SK-N-SH treated with all-trans-retinoic acid at 6 μM for 48 hours (cell line): ENCODE data around the gene S100A6.

ENCODE experiments used
- ATAC-seq: fragments of 200-7000 bp; cut with Tn5 transposase; 3 replicates; pipeline ENCODE4 v1.9.1; 2020; ENCODE audit warnings: mild to moderate bottlenecking, moderate library complexity
- ARNTL ChIP-seq: fragments of 450-650 bp; formaldehyde crosslinking; IDR thresholded peaks from 2 replicates; pipeline ENCODE4 v1.5.0; 2020; ENCODE audit warnings: low read depth, mild to moderate bottlenecking, moderate library complexity, borderline replicate concordance
- BACH2 ChIP-seq: fragments of 250-450 bp; sonication (Bioruptor Pico); IDR thresholded peaks from 2 replicates; pipeline ENCODE4 v1.9.0; 2021; ENCODE audit warnings: mild to moderate bottlenecking, borderline replicate concordance
- CSDC2 ChIP-seq: fragments of 250-450 bp; sonication (Bioruptor Pico); IDR thresholded peaks from 2 replicates; pipeline ENCODE4 v1.5.0; 2020; ENCODE audit warnings: mild to moderate bottlenecking, moderate library complexity
- ESRRG ChIP-seq: fragments of 250-450 bp; sonication (Bioruptor Pico); IDR thresholded peaks from 2 replicates; pipeline ENCODE4 v1.6.1; 2021; ENCODE audit warnings: mild to moderate bottlenecking
- GLIS3 ChIP-seq: fragments of 250-450 bp; sonication (Bioruptor Pico); IDR thresholded peaks from 2 replicates; pipeline ENCODE4 v1.5.0; 2020; ENCODE audit warnings: mild to moderate bottlenecking, moderate library complexity
- OSR1 ChIP-seq: fragments of 250-450 bp; sonication (Bioruptor Pico); IDR thresholded peaks from 2 replicates; pipeline ENCODE4 v1.8.0; 2022; ENCODE audit warnings: moderate library complexity, mild to moderate bottlenecking, inconsistent platforms
- PATZ1 ChIP-seq: fragments of 250-450 bp; sonication (Bioruptor Pico); IDR thresholded peaks from 2 replicates; pipeline ENCODE4 v1.8.0; 2020; ENCODE audit warnings: mild to moderate bottlenecking, moderate library complexity, borderline replicate concordance
- POU6F1 ChIP-seq: fragments of 250-450 bp; sonication (Bioruptor Pico); IDR thresholded peaks from 2 replicates; pipeline ENCODE4 v1.8.0; 2021; ENCODE audit warnings: low read depth, mild to moderate bottlenecking, moderate library complexity, borderline replicate concordance
- PPARA ChIP-seq: fragments of 250-450 bp; sonication (Bioruptor Pico); IDR thresholded peaks from 2 replicates; pipeline ENCODE4 v1.5.0; 2020; ENCODE audit warnings: mild to moderate bottlenecking, borderline replicate concordance
- RARB ChIP-seq: fragments of 250-450 bp; sonication (Bioruptor Pico); IDR thresholded peaks from 2 replicates; pipeline ENCODE4 v1.8.0; 2021; ENCODE audit warnings: mild to moderate bottlenecking, moderate library complexity
- SNAI2 ChIP-seq: fragments of 250-450 bp; sonication (Bioruptor Pico); IDR thresholded peaks from 2 replicates; pipeline ENCODE4 v1.5.0; 2020; ENCODE audit warnings: mild to moderate bottlenecking, moderate library complexity
- TCF4 ChIP-seq: fragments of 250-450 bp; sonication (Bioruptor Pico); IDR thresholded peaks from 2 replicates; pipeline ENCODE4 v1.8.0; 2021; ENCODE audit warnings: mild to moderate bottlenecking, moderate library complexity, borderline replicate concordance
- TOX ChIP-seq: fragments of 250-450 bp; sonication (Bioruptor Pico); IDR thresholded peaks from 2 replicates; pipeline ENCODE4 v1.8.0; 2021; ENCODE audit warnings: mild to moderate bottlenecking, moderate library complexity, borderline replicate concordance
- ZC3H10 ChIP-seq: fragments of 250-450 bp; sonication (Bioruptor Pico); IDR thresholded peaks from 2 replicates; pipeline ENCODE4 v1.5.1; 2021; ENCODE audit warnings: mild to moderate bottlenecking, moderate library complexity
- ZFP3 ChIP-seq: fragments of 250-450 bp; sonication (Bioruptor Pico); IDR thresholded peaks from 2 replicates; pipeline ENCODE4 v1.5.0; 2020; ENCODE audit warnings: mild to moderate bottlenecking, moderate library complexity
- ZFP30 ChIP-seq: fragments of 450-650 bp; formaldehyde crosslinking; IDR thresholded peaks from 2 replicates; pipeline ENCODE4 v1.5.0; 2022; ENCODE audit warnings: mild to moderate bottlenecking, moderate library complexity
- ZNF565 ChIP-seq: fragments of 450-650 bp; formaldehyde crosslinking; conservative IDR thresholded peaks from 2 replicates; pipeline ENCODE4 v1.5.0; 2020; ENCODE audit warnings: low read depth, mild to moderate bottlenecking, moderate library complexity
- ZNF70 ChIP-seq: fragments of 450-650 bp; formaldehyde crosslinking; IDR thresholded peaks from 2 replicates; pipeline ENCODE4 v1.5.0; 2020; ENCODE audit warnings: mild to moderate bottlenecking, moderate library complexity
- ZNF8 ChIP-seq: fragments of 450-650 bp; formaldehyde crosslinking; IDR thresholded peaks from 2 replicates; pipeline ENCODE4 v1.5.0; 2020; ENCODE audit warnings: mild to moderate bottlenecking, moderate library complexity
- TF ChIP-seq, protein P1 (sequence below): fragments of 250-450 bp; sonication (Bioruptor Pico); IDR thresholded peaks from 2 replicates; pipeline ENCODE4 v1.5.1; 2020; ENCODE audit warnings: low read depth, mild to moderate bottlenecking, moderate library complexity
- TF ChIP-seq, protein P2 (sequence below): fragments of 250-450 bp; sonication (Bioruptor Pico); IDR thresholded peaks from 2 replicates; pipeline ENCODE4 v1.5.0; 2020; ENCODE audit warnings: mild to moderate bottlenecking, moderate library complexity

S100A6 gene

GRCh38 chr1:153553096-153553495, 17.3 kb upstream of the S100A6 start:
- no peak for TF ChIP-seq ZFP30 (CRISPR knock-in tag)
- TF ChIP-seq BACH2 (CRISPR knock-in tag), result no peak
- TF ChIP-seq RARB (CRISPR knock-in tag), result no peak
- TF ChIP-seq POU6F1 (CRISPR knock-in tag), result no peak
- TF ChIP-seq ESRRG (CRISPR knock-in tag), result no peak
- TF ChIP-seq OSR1 (CRISPR knock-in tag), result no peak
- TF ChIP-seq ZNF8 (CRISPR knock-in tag), result no peak
- TF ChIP-seq PPARA (CRISPR knock-in tag), result no peak
- no peak for TF ChIP-seq ZNF565 (CRISPR knock-in tag)
- no peak for TF ChIP-seq ZNF70 (CRISPR knock-in tag)
- no peak for TF ChIP-seq SNAI2 (CRISPR knock-in tag)
- TF ChIP-seq GLIS3, result no peak
- TF ChIP-seq ZFP3, result no peak
- no peak for TF ChIP-seq ARNTL (CRISPR knock-in tag)
- no peak for TF ChIP-seq TOX (CRISPR knock-in tag)
- TF ChIP-seq, all 23 proteins: peak for 0
- ATAC-seq, result no peak

GRCh38 chr1:153552335-153552734, 16.5 kb upstream of the S100A6 start:
- ATAC-seq, result no peak

GRCh38 chr1:153550827-153551500, 15.2 kb upstream of the S100A6 start:
- no peak for TF ChIP-seq GLIS3
- TF ChIP-seq PPARA (CRISPR knock-in tag), result no peak
- no peak for TF ChIP-seq OSR1 (CRISPR knock-in tag)
- no peak for TF ChIP-seq ZC3H10
- TF ChIP-seq PATZ1 (CRISPR knock-in tag), result no peak
- TF ChIP-seq CSDC2 (CRISPR knock-in tag), result no peak
- TF ChIP-seq TOX (CRISPR knock-in tag), result no peak
- no peak for TF ChIP-seq POU6F1 (CRISPR knock-in tag)
- TF ChIP-seq, all 23 proteins: peak for 0
- ATAC-seq, result no peak

More at GRCh38 chr1:153552335-153552734, 16.5 kb upstream of the S100A6 start:
- no peak for TF ChIP-seq POU6F1 (CRISPR knock-in tag)
- TF ChIP-seq, protein P1, sequence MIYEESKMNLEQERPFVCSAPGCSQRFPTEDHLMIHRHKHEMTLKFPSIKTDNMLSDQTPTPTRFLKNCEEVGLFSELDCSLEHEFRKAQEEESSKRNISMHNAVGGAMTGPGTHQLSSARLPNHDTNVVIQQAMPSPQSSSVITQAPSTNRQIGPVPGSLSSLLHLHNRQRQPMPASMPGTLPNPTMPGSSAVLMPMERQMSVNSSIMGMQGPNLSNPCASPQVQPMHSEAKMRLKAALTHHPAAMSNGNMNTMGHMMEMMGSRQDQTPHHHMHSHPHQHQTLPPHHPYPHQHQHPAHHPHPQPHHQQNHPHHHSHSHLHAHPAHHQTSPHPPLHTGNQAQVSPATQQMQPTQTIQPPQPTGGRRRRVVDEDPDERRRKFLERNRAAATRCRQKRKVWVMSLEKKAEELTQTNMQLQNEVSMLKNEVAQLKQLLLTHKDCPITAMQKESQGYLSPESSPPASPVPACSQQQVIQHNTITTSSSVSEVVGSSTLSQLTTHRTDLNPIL (CRISPR knock-in tag), result no peak
- TF ChIP-seq ZNF8 (CRISPR knock-in tag), result no peak

- ATAC-seq, result no peak
- TF ChIP-seq ESRRG (CRISPR knock-in tag) (no peak), ZC3H10 (no peak), ARNTL (CRISPR knock-in tag) (no peak), ZNF565 (CRISPR knock-in tag) (no peak), POU6F1 (CRISPR knock-in tag) (no peak), TCF4 (CRISPR knock-in tag) (no peak)
- TF ChIP-seq, protein P2, sequence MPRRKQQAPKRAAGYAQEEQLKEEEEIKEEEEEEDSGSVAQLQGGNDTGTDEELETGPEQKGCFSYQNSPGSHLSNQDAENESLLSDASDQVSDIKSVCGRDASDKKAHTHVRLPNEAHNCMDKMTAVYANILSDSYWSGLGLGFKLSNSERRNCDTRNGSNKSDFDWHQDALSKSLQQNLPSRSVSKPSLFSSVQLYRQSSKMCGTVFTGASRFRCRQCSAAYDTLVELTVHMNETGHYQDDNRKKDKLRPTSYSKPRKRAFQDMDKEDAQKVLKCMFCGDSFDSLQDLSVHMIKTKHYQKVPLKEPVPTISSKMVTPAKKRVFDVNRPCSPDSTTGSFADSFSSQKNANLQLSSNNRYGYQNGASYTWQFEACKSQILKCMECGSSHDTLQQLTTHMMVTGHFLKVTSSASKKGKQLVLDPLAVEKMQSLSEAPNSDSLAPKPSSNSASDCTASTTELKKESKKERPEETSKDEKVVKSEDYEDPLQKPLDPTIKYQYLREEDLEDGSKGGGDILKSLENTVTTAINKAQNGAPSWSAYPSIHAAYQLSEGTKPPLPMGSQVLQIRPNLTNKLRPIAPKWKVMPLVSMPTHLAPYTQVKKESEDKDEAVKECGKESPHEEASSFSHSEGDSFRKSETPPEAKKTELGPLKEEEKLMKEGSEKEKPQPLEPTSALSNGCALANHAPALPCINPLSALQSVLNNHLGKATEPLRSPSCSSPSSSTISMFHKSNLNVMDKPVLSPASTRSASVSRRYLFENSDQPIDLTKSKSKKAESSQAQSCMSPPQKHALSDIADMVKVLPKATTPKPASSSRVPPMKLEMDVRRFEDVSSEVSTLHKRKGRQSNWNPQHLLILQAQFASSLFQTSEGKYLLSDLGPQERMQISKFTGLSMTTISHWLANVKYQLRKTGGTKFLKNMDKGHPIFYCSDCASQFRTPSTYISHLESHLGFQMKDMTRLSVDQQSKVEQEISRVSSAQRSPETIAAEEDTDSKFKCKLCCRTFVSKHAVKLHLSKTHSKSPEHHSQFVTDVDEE, result no peak
- TF ChIP-seq, protein P1 (CRISPR knock-in tag), result no peak
Observed at GRCh38 chr1:153550398-153550758, 14.6 kb upstream of the S100A6 start.
